B cell (primary cell): ENCODE data around the gene ITGA5. TPM values are rescaled to one million over a fixed set of nuclear protein-coding genes. Genes with fewer than 3 reads are reported as not detected.

Experiments used
- ATAC-seq: fragments of 200-7000 bp; cut with Tn5 transposase; one replicate; pipeline ENCODE4 v1.10.0; 2021; ENCODE audit warnings: low read depth, mild to moderate bottlenecking, moderate number of reproducible peaks, moderate library complexity
- CTCF ChIA-PET: fragments of 350-600 bp; sonication (Branson Sonifier 250); formaldehyde crosslinking; loops from one replicate; lab custom pipeline; 2021; ENCODE audit warnings: antibody characterized with exemption, inconsistent platforms; lab: Charles Lee
- POLR2A ChIA-PET: fragments of 350-600 bp; sonication (Branson Sonifier 250); formaldehyde crosslinking; loops from one replicate; lab custom pipeline; 2021; ENCODE audit warnings: antibody characterized with exemption; lab: Charles Lee
- DNase-seq: peaks from one replicate; pipeline ENCODE4 v3.0.0; 2013
- H2AFZ ChIP-seq: 2 replicates; pipeline ENCODE4 v1.6.1; 2012; ENCODE audit warnings: mild to moderate bottlenecking, low read depth, low read length; ENCODE audit not compliant: insufficient read depth, poor library complexity, severe bottlenecking
- H3K27ac ChIP-seq, 2 donors: 1 replicate in 1 of 2; 2 replicates in 1 of 2; pipeline ENCODE4 v1.5.1; 2012 to 2013; ENCODE audit warnings: low read length in 2 of 2, mild to moderate bottlenecking in 2 of 2, moderate library complexity in 1 of 2
- H3K27me3 ChIP-seq, 4 experiments: fragments of 200-600 bp in 1 of 4; sonication (generic) in 1 of 4; replicated peaks in 1 of 4; 1 replicate in 2 of 4; 2 replicates in 2 of 4; pipeline versions ENCODE4 v1.6.1 to v1.7.0; 2013 to 2016; ENCODE audit warnings: low read length in 3 of 4, mild to moderate bottlenecking in 2 of 4, mixed read lengths in 1 of 4, moderate library complexity in 1 of 4; ENCODE audit not compliant: insufficient read depth in 4 of 4, control insufficient read depth in 3 of 4; ENCODE audit errors: control extremely low read depth in 1 of 4
- H3K36me3 ChIP-seq, 2 experiments: replicated peaks in 1 of 2; 1 replicate in 1 of 2; 2 replicates in 1 of 2; pipeline versions ENCODE4 v1.6.1 to v1.7.1; 2013; ENCODE audit warnings: low read length in 1 of 2; ENCODE audit not compliant: insufficient read depth in 2 of 2, control insufficient read depth in 1 of 2; ENCODE audit errors: control extremely low read depth in 1 of 2, extremely low read depth in 1 of 2
- H3K4me1 ChIP-seq, 2 donors: fragments of 200-600 bp in 1 of 2; sonication (generic) in 1 of 2; 1 replicate in 1 of 2; 2 replicates in 1 of 2; pipeline versions ENCODE4 v1.5.1 to v1.6.1; 2013 to 2017; ENCODE audit warnings: low read length in 2 of 2; ENCODE audit not compliant: control insufficient read depth in 2 of 2, insufficient read depth in 2 of 2
- H3K4me2 ChIP-seq: replicated peaks from 2 replicates; pipeline ENCODE3; 2012; ENCODE audit warnings: mild to moderate bottlenecking, low read depth, low read length; ENCODE audit not compliant: poor library complexity, severe bottlenecking
- H3K4me3 ChIP-seq, 5 experiments: fragments of 200-600 bp in 1 of 5; sonication (generic) in 1 of 5; 1 replicate in 3 of 5; 2 replicates in 2 of 5; pipeline versions ENCODE4 v1.5.1 to v1.7.0; 2011 to 2016; ENCODE audit warnings: low read length in 4 of 5, mild to moderate bottlenecking in 4 of 5, low read depth in 2 of 5, control low read depth in 1 of 5, moderate library complexity in 1 of 5; ENCODE audit not compliant: insufficient read depth in 1 of 5; ENCODE audit errors: control extremely low read depth in 1 of 5, extremely low read depth in 1 of 5
- H3K79me2 ChIP-seq: fragments of 200-600 bp; sonication (generic); one replicate; pipeline ENCODE4 v1.6.0; 2016; ENCODE audit warnings: low read length; ENCODE audit not compliant: control insufficient read depth, insufficient read depth
- H3K9ac ChIP-seq: fragments of 200-600 bp; sonication (generic); 2 replicates; pipeline ENCODE4 v1.6.1; 2017; ENCODE audit warnings: mild to moderate bottlenecking, low read length, moderate library complexity
- H3K9me3 ChIP-seq, 3 donors: one replicate each; pipeline versions ENCODE4 v1.6.1 to v1.7.1; 2013; ENCODE audit warnings: low read length in 2 of 3; ENCODE audit not compliant: control insufficient read depth in 2 of 3, insufficient read depth in 1 of 3; ENCODE audit errors: control extremely low read depth in 1 of 3
- H4K20me1 ChIP-seq: 2 replicates; pipeline ENCODE4 v1.6.0; 2012; ENCODE audit warnings: mild to moderate bottlenecking, low read length; ENCODE audit not compliant: insufficient read depth, control insufficient read depth, poor library complexity, severe bottlenecking
- H3K27ac Mint-ChIP-seq: one replicate; pipeline ENCODE4 v1.8.0; 2021; ENCODE audit warnings: mixed read lengths
- H3K27me3 Mint-ChIP-seq: one replicate; pipeline ENCODE4 v1.8.0; 2021; ENCODE audit warnings: mixed read lengths
- H3K4me1 Mint-ChIP-seq: one replicate; pipeline ENCODE4 v1.8.0; 2021; ENCODE audit warnings: mixed read lengths
- H3K4me3 Mint-ChIP-seq: one replicate; pipeline ENCODE4 v1.8.0; 2021; ENCODE audit warnings: mixed read lengths
- H3K9me3 Mint-ChIP-seq: one replicate; pipeline ENCODE4 v1.8.0; 2022; ENCODE audit warnings: mixed read lengths; ENCODE audit not compliant: insufficient read depth
- CTCF ChIP-seq: fragments of 200-600 bp; IDR thresholded peaks from one replicate; pipeline ENCODE4 v1.8.0; 2022; ENCODE audit warnings: antibody characterized with exemption, mild to moderate bottlenecking
- EZH2 ChIP-seq: IDR thresholded peaks from 2 replicates; pipeline ENCODE4 v1.6.1; 2012; ENCODE audit warnings: borderline replicate concordance, low read depth, mild to moderate bottlenecking, moderate library complexity, low read length; ENCODE audit not compliant: insufficient read depth, poor library complexity, severe bottlenecking
- WGBS: methylation state at CpG from one replicate; pipeline ENCODE4 v1.1.5; 2013; ENCODE audit warnings: missing lambda C conversion rate; ENCODE audit not compliant: insufficient coverage; 5-methylcytosine and 5-hydroxymethylcytosine counted together
- intact Hi-C: fragments of 100-400 bp; cut with micrococcal nuclease; formaldehyde crosslinking; loops from one replicate; pipeline ENCODE4 v1.10.0; 2022
- polyA plus RNA-seq: library from polyadenylated mRNA; depleted of rRNA; stranded (reverse); fragments of >200 nt; gene quantifications from 2 replicates; pipeline ENCODE4 v1.2.3, GENCODE V29; 2012
- total RNA-seq, 2 donors: library from RNA; stranded (reverse); fragments of 120-200 nt in 1 of 2; gene quantifications; 1 replicate in 1 of 2; 2 replicates in 1 of 2; pipeline versions ENCODE4 v1.2.3 to v1.2.4, GENCODE V29; 2013 to 2022

ITGA5 gene
- total and polyA plus RNA-seq, 2 donors (not counting 1 experiment from before 2014, with no cell fraction given): 3.6 to 6.1 TPM

- H3K9ac ChIP-seq: no peak overlapping the region
Observed at GRCh38 chr12:54463034-54463433, 44.0 kb upstream of the ITGA5 start.

More at GRCh38 chr12:54463034-54463433, 44.0 kb upstream of the ITGA5 start:
- ChIA-PET POLR2A (no interaction called here), CTCF (interaction anchor here (1.2 to 3.0 kb wide), 2 partner anchors 10 to 63 kb away, joined by 3 to 14 read pairs; no protein-coding TSS in a partner anchor)
- Mint-ChIP-seq H3K27ac (no peak overlapping the region), H3K4me1 (no peaks in the 10 kb centered on the region), H3K27me3 (peaks cover 28% of the 10 kb centered on the region), H3K9me3 (no peaks in the 10 kb centered on the region), H3K4me3 (no peak overlapping the region)
- Histone ChIP-seq H2AFZ (no peak overlapping the region), H3K79me2 (no peaks in the 10 kb centered on the region), H3K36me3 (no peaks in the 10 kb centered on the region), H3K27me3 (no peaks in the 10 kb centered on the region), H3K4me3 (no peak overlapping the region), H3K27ac (no peak overlapping the region), H4K20me1 (no peaks in the 10 kb centered on the region), H3K4me2 (no peak overlapping the region), H3K4me1 (no peaks in the 10 kb centered on the region), H3K9me3 (no peaks in the 10 kb centered on the region)
- intact Hi-C loops: no loop called here
- DNase-seq (no peak), ATAC-seq (no peak)
- 80% methylated on average over 2 of the region's 2 CpGs for whole genome bisulfite sequencing
- TF ChIP-seq EZH2 (no peak), CTCF (no peak)
